NCI-H2081 (cell line): ENCODE data around the gene CXADR.
"Not testable (repeated sequence)": the region's sequence is repeated elsewhere in the genome, so short reads cannot be mapped to it uniquely, and the experiment has no call there.

Experiments used
- DNase-seq, 2 experiments: peaks; one replicate each; lab custom pipeline; 2025; lab: John Stamatoyannopoulos, UW

CXADR gene

GRCh38 chr21:17512253-17513213, at the start of gene CXADR:
Gene CXADR (plus strand): TSS chr21:17513043. CDS start chr21:17513130, 87 bp downstream.
- peak; percentile 88 to 90 for DNase-seq

- no peak for DNase-seq
Measured at GRCh38 chr21:17466166-17466565, 46.7 kb upstream of the CXADR start.

GRCh38 chr21:17467392-17467791, 45.5 kb upstream of the CXADR start:
- no peak for DNase-seq

- DNase-seq = no peak
Measured at GRCh38 chr21:17467829-17468228, 45.0 kb upstream of the CXADR start.

GRCh38 chr21:17468698-17469097, 44.1 kb upstream of the CXADR start:
- DNase-seq = no peak

GRCh38 chr21:17469727-17470126, 43.1 kb upstream of the CXADR start:
- no peak for DNase-seq

GRCh38 chr21:17472182-17472581, 40.7 kb upstream of the CXADR start:
- no peak for DNase-seq

GRCh38 chr21:17472592-17473271, 40.1 kb upstream of the CXADR start:
- DNase-seq = no peak

GRCh38 chr21:17476006-17476405, 36.8 kb upstream of the CXADR start:
- DNase-seq = no peak

- not testable (repeated sequence) for DNase-seq
Measured at GRCh38 chr21:17478156-17478555, 34.7 kb upstream of the CXADR start.

- DNase-seq = no peak
Measured at GRCh38 chr21:17479606-17480005, 33.2 kb upstream of the CXADR start.

- no peak for DNase-seq
Measured at GRCh38 chr21:17482928-17483327, 29.9 kb upstream of the CXADR start.

GRCh38 chr21:17488620-17489019, 24.2 kb upstream of the CXADR start:
- no peak for DNase-seq

- peak in 1 of 2 experiments; percentile 40 for DNase-seq
Measured at GRCh38 chr21:17489565-17489964, 23.3 kb upstream of the CXADR start.

- DNase-seq = no peak
Measured at GRCh38 chr21:17491716-17492414, 21.0 kb upstream of the CXADR start.

GRCh38 chr21:17492415-17493168, 20.3 kb upstream of the CXADR start:
- DNase-seq = no peak

- DNase-seq = no peak
Measured at GRCh38 chr21:17494051-17494450, 18.8 kb upstream of the CXADR start.

- DNase-seq = peak; percentile 4 to 74
Measured at GRCh38 chr21:17495680-17496079, 17.2 kb upstream of the CXADR start.

- no peak for DNase-seq
Measured at GRCh38 chr21:17497316-17497715, 15.5 kb upstream of the CXADR start.

- no peak for DNase-seq
Measured at GRCh38 chr21:17498586-17498985, 14.3 kb upstream of the CXADR start.

GRCh38 chr21:17501107-17502006, 11.5 kb upstream of the CXADR start:
- DNase-seq = peak in 1 of 2 experiments; percentile 22
